HuH-7 (cell line): ENCODE results near the gene TTC9C.
"Not testable (repeated sequence)": the region's sequence is repeated elsewhere in the genome, so short reads cannot be mapped to it uniquely, and the experiment has no call there.

Source experiments
- DNase-seq: peaks from one replicate; pipeline ENCODE4 v3.0.0; 2011; ENCODE audit warnings: low spot score

TTC9C gene

GRCh38 chr11:62752177-62752785, 24.0 kb downstream of the TTC9C start:
- no peak for DNase-seq

- DNase-seq, result no peak
Observed at GRCh38 chr11:62752994-62753735, 24.9 kb downstream of the TTC9C start.

- DNase-seq, result peak; percentile 82
Observed at GRCh38 chr11:62753736-62754603, 25.7 kb downstream of the TTC9C start, which contains the start of gene ZBTB3. Gene ZBTB3 (minus strand): TSS chr11:62754160. CDS start chr11:62753664, 496 bp downstream.

GRCh38 chr11:62755086-62755615, 26.9 kb downstream of the TTC9C start:
- DNase-seq, result no peak

- no peak for DNase-seq
Observed at GRCh38 chr11:62757846-62758788, 29.8 kb downstream of the TTC9C start.

GRCh38 chr11:62760867-62761227, 32.6 kb downstream of the TTC9C start:
- not testable (repeated sequence) for DNase-seq

- no peak for DNase-seq
Observed at GRCh38 chr11:62770778-62771143, 42.5 kb downstream of the TTC9C start.

GRCh38 chr11:62771144-62772021, 43.1 kb downstream of the TTC9C start, which contains the start of gene TAF6L:
Gene TAF6L (plus strand): TSS chr11:62771396. CDS start chr11:62775784, 4,388 bp downstream.
- DNase-seq, result peak; percentile 93

- DNase-seq, result no peak
Observed at GRCh38 chr11:62774407-62774806, 46.1 kb downstream of the TTC9C start.

- no peak for DNase-seq
Observed at GRCh38 chr11:62775646-62776045, 47.4 kb downstream of the TTC9C start.

- DNase-seq, result no peak
Observed at GRCh38 chr11:62777389-62777788, 49.1 kb downstream of the TTC9C start.

- DNase-seq, result no peak
Observed at GRCh38 chr11:62778441-62778840, 50.2 kb downstream of the TTC9C start.

- no peak for DNase-seq
Observed at GRCh38 chr11:62782753-62783152, 54.5 kb downstream of the TTC9C start.

- DNase-seq, result peak; percentile 92
Observed at GRCh38 chr11:62786318-62787004, 58.2 kb downstream of the TTC9C start.

GRCh38 chr11:62787005-62787759, 58.9 kb downstream of the TTC9C start, which contains the start of gene TMEM179B:
Gene TMEM179B (plus strand): TSS chr11:62787402. CDS start chr11:62787432, 30 bp downstream.
- peak; percentile 94 for DNase-seq
